Myocyte (in vitro differentiated cells): ENCODE measurements around the gene WDR86. TPM values are rescaled to one million over a fixed set of nuclear protein-coding genes. Genes with fewer than 3 reads are reported as not detected.

ENCODE experiments used
- DNase-seq: peaks from one replicate; pipeline ENCODE4 v3.0.0-alpha.2; 2012; ENCODE audit warnings: low read depth
- polyA plus RNA-seq: library from polyadenylated mRNA; unstranded; fragments of >200 nt; gene quantifications from one replicate; pipeline ENCODE4 v1.2.1, GENCODE V29; 2012; ENCODE audit warnings: missing spikeins
- total RNA-seq: library from RNA; depleted of rRNA; stranded (reverse); fragments of >200 nt; gene quantifications from 2 replicates; pipeline ENCODE4 v1.2.3, GENCODE V29; 2014

The WDR86 gene
- total RNA-seq = 0.42 TPM in 1 of 2 replicates, not detected in the other
- 0.54 TPM for polyA plus RNA-seq

DNA sequence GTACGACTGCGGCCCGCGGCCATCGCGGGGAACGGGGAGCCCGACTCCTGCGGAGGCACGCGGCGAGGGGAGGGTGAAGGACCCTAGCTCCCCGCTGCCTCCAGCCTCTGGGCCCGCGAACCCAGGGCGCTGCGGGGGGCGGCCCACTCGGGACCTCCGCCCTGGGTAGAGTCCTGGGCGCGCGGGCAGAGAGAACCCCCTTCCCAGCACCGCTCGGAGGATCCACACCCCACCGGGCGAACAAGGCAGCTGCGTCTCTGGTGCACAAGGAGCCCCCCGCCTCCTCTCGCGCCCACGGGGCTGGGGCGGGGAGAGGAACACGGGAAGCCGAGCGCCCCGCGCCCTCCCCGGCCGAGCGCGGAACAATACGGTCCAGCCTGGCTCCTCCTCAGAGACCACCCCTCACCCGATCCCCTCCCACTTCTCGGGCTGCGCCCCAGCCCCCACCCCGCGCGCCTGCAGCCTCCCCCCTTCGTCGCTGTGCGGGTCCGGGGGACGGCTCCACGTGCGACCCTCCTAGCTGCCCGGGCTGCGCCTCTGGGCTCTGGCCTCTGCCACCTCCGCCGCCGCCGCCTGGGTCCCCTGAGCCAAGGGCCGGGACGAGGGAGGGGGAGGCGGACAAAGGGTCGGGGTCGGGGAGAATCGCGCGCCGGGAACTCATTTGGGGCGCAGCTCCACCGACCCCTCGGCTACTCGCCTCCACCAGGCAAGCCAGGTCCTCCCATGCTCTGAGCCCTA, at the start of gene WDR86:
TSS of gene WDR86 (minus strand) at position 372 of the 738 bp plus-strand sequence. CDS start 449 bp downstream, outside the sequence.
- no peak for DNase-seq

DNA sequence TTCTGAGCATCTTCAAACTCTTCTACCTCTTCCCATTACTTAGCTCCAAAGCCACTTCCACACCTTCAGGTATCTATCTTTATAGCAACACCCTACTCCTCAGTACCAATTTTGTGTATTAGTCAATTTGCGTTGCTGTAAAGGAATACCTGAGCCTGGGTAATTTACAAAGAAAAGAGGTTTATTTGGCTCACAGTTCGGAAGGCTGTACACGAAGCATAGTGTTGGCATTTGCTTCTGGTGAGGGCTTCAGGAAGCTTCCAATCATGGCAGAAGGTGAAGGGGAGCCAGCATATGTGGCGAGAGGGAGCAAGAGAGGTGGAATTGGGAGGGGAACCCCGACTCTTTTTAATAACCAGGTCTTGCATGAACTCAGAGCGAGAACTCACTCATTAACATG, 47.7 kb upstream of the WDR86 start:
- DNase-seq = no peak

- no peak for DNase-seq
Measured at GRCh38 chr7:151456782-151457181, 46.9 kb upstream of the WDR86 start.

DNA sequence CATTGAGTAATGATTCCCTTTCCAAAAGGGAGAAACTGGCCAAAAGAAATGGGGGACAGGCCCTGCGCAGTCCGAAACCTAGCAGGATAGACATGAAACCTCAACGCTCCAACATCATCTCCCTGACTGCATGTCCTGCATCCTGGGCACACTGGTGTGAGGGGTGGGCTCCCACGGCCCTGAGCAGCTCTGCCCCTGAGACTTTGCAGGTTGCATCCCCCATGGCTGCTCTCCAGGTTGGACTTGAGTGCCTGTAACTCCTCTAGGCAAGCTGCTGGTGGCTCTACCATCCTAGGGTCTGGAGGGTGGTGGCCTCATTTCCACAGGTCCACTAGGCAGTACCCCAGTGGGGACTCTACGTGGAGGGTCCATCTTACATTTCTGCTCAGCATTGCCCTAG, 46.4 kb upstream of the WDR86 start:
- no peak for DNase-seq

GRCh38 chr7:151455690-151456089, 45.9 kb upstream of the WDR86 start:
- no peak for DNase-seq

- no peak for DNase-seq
Measured at GRCh38 chr7:151454932-151455530, 45.2 kb upstream of the WDR86 start.

DNA sequence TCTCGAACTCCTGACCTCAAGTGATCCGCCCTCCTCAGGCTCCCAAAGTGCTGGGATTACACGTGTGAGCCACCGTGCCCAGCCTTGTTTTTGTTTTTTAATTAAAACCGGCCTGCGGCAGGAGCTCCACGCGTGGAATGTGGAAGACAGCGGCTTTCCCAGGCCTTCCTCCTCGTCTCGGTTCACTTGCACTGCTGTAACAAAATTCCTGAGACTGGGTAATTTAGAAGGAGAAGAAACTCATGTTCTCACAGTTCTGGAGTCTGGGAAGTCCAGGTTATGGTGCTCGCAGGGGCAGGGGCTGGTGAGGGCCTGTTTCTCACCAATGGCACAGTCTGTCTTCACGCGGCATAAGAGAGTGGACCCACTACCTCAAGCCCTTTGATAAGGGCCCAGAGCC, 44.5 kb upstream of the WDR86 start:
- no peak for DNase-seq

GRCh38 chr7:151453326-151453791, 43.5 kb upstream of the WDR86 start:
- no peak for DNase-seq

DNA sequence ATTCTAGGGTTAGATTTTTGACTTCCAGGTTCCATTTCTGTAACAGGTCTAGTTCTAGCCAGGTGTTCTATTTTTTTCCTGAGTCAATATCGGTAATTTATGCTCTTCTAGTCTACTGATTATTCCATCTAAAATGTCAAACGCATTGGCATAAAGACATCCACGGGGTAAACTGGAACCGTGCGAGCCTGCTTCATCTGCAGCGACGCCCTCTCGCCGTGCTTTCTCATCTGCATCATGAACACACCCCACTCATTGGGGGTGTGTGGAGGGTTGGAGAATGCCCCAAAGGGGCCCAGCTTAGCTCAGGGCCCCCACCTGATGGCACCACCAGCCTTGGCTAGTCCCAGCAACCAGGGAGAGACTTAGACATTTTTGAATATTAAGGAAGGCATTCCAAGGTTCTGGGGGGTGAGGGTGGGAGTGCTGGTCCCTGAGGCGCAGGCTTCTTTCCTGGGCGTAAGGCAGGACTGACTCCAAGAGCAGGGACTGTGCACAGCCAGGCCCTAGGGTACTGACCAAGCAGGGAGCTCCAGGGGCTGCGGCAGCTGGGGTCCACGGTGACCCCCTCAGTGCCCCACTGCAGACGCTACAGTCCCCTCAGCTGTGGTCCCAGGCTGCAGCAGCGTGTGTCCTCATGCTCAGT, 43.0 kb upstream of the WDR86 start:
- DNase-seq = no peak

DNA sequence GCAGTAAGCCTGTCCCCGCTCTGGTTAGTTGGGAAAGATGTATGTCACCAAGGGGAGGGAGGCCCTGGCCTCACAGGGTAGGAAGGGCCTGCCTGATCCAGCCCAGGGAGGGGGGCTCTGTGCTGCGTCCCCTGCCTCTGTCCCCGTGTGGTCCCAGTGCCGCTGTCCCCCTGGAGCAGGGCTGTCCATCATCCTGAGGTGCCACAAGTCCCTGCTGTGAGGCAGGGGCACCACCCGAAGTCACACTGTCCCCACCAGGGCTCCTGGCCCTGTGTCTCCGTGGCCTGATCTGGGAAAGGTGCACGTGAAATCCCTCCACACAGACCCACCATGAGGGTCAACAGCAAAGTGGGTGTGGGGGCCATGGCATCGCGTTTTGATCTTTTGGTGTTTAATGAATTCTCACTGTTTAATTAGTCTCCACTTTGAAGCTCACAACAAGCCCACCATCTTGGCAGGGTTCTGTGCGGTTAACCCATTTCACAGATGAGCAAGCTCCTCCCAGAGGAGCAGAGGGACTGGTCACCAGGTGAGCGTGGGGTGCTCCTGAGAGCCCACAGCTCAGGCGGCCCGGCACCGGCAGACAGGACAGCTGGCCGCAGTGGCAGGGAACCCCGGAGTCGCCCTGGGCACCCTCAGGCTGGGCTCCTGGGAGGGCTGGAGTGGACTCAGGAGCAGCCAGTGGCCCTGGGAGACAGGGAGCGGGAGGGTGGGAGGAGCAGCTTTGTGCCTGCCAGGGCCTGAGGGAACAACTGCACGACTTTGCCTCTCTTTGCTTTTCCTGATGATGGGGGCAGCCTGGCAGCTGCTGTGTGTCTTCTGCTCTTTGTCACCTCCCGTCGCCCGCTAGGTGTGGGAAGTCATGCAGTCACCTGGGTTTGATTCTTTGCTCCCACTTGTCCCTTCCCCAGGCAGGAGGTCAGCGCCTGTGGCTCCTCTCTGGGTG, 42.1 kb upstream of the WDR86 start:
- no peak for DNase-seq

GRCh38 chr7:151451156-151451555, 41.3 kb upstream of the WDR86 start:
- DNase-seq = no peak

DNA sequence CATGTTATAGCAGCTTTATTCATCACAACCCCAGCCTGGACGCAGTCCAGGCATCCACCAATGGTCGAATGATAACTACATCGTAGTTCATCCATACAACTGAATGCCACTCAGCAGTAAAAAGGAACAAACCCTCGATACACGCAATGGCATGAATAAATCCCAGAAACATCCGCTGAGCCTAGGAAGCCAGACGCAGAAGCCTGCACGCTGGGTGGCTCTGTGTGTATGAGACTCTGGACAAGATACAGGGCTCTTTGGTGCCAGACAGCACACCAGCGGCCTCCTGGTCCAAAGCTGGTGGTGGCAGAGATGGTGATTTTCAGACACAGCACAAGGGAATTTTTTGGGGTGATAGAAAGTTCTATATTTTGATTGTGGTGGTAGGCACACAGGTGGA, 40.2 kb upstream of the WDR86 start:
- no peak for DNase-seq

- DNase-seq = peak; percentile 66
Measured at GRCh38 chr7:151448261-151449252, 38.7 kb upstream of the WDR86 start.

- no peak for DNase-seq
Measured at GRCh38 chr7:151447901-151448260, 38.0 kb upstream of the WDR86 start.

DNA sequence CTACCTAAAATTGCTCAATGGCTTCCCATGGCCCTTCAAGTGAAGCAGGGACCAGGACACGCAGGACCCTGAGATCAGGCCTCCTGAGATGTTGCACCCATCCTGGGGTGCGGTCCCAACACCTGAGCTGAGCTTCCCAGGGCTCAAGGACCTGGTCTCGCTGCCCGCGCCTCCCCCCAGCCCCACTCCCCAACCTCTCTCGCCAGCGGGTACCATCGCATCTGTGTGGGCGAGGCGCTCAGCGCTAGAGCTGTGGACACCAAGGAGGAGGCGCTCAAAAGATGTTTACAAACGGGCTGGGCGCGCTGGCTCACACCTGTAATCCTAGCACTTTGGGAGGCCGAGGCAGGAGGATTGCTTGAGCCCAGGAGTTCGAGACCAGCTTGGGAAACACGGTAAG, 37.5 kb upstream of the WDR86 start:
- no peak for DNase-seq

GRCh38 chr7:151446412-151446811, 36.6 kb upstream of the WDR86 start:
- DNase-seq = no peak

- DNase-seq = no peak
Measured at GRCh38 chr7:151444632-151445031, 34.8 kb upstream of the WDR86 start.

- no peak for DNase-seq
Measured at GRCh38 chr7:151442776-151443496, 33.1 kb upstream of the WDR86 start.

GRCh38 chr7:151440799-151441445, 31.1 kb upstream of the WDR86 start:
- no peak for DNase-seq
